ENCODE measurements around the gene SNAP47. TPM values are rescaled to one million over a fixed set of nuclear protein-coding genes. Genes with fewer than 3 reads are reported as not detected.

The SNAP47 gene
- polyA plus RNA-seq, 1 of the 3 experiments (the other 2 are of a cell fraction) = 45.6 TPM

DNA sequence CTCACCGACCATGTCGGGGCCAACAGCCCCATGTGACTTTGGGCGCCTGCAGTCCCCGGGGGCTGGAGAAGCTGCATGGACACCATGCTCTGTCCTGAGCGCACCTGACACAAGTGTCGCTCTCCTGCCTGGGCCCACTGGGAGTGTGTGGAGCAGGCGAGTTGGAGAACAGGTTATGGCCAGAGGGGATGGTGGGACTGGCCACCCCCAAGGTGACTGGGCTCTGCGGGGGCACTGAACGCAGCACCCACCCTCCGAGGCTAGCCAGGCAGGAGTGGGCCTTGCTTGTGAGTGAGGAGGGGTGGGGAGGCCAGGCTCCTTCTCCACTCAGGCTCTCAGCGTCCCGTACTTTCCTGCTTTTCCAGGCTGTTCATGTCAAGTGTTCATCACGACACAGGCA lies 35.6 kb downstream of the SNAP47 start:
- Histone ChIP-seq H3K9ac (no peak overlapping the region), H3K36me3 (replicated peaks in 1 of 2; ENCODE audit: control insufficient read depth in 1 of 2, insufficient read depth in 2 of 2, low read length in 1 of 2) (peaks cover 4 to 53% of the 10 kb centered on the region in 2 experiments), H3F3A (replicated peaks; ENCODE audit: insufficient read depth) (peaks cover 2% of the 10 kb centered on the region), H3K4me2 (no peak overlapping the region), H3K79me2 (ENCODE audit: insufficient read depth) (no peaks in the 10 kb centered on the region), H3K9me2 (no peaks in the 10 kb centered on the region), H2AFZ (ENCODE audit: low read depth) (no peak overlapping the region), H3K27me3 (ENCODE audit: insufficient read depth) (no peaks in the 10 kb centered on the region), H3K4me1 (ENCODE audit: control insufficient read depth in 1 of 2, insufficient read depth in 2 of 2, low read depth in 1 of 2, low read length in 1 of 2) (peaks cover 0 to 6% of the 10 kb centered on the region in 2 experiments; a peak in 3 of 4 replicates), H3K4me3 (ENCODE audit: low read depth in 2 of 2, low read length in 1 of 2) (no peak overlapping the region), H4K20me1 (ENCODE audit: insufficient read depth) (no peaks in the 10 kb centered on the region), H3K27ac (ENCODE audit: low read depth in 2 of 2, low read length in 1 of 2) (no peak overlapping the region), H3K9me3 (no peaks in the 10 kb centered on the region)
- WGBS (ENCODE audit: low lambda C conversion rate) = 96% methylated on average over 9 of the region's 13 CpGs
- no peak for DNase-seq
- CTCF ChIA-PET = no interaction called here
- TF ChIP-seq, protein P1, sequence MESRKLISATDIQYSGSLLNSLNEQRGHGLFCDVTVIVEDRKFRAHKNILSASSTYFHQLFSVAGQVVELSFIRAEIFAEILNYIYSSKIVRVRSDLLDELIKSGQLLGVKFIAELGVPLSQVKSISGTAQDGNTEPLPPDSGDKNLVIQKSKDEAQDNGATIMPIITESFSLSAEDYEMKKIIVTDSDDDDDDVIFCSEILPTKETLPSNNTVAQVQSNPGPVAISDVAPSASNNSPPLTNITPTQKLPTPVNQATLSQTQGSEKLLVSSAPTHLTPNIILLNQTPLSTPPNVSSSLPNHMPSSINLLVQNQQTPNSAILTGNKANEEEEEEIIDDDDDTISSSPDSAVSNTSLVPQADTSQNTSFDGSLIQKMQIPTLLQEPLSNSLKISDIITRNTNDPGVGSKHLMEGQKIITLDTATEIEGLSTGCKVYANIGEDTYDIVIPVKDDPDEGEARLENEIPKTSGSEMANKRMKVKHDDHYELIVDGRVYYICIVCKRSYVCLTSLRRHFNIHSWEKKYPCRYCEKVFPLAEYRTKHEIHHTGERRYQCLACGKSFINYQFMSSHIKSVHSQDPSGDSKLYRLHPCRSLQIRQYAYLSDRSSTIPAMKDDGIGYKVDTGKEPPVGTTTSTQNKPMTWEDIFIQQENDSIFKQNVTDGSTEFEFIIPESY (IDR thresholded peaks at IDR 0.05; ENCODE audit: borderline replicate concordance, low read depth) = no peak
- TF ChIP-seq POLR2AphosphoS5 (IDR thresholded peaks at IDR 0.05; ENCODE audit: low read depth, low read length) (no peak), GABPA (IDR thresholded peaks at IDR 0.05; ENCODE audit: low read depth) (no peak), EZH2phosphoT487 (IDR thresholded peaks at IDR 0.05; ENCODE audit: borderline replicate concordance, low read depth) (no peak), RAD21 (IDR thresholded peaks at IDR 0.05; ENCODE audit: low read length) (no peak), SIN3A (IDR thresholded peaks at IDR 0.05; ENCODE audit: borderline replicate concordance, low read depth, low read length) (no peak)
- TF ChIP-seq, protein P2, sequence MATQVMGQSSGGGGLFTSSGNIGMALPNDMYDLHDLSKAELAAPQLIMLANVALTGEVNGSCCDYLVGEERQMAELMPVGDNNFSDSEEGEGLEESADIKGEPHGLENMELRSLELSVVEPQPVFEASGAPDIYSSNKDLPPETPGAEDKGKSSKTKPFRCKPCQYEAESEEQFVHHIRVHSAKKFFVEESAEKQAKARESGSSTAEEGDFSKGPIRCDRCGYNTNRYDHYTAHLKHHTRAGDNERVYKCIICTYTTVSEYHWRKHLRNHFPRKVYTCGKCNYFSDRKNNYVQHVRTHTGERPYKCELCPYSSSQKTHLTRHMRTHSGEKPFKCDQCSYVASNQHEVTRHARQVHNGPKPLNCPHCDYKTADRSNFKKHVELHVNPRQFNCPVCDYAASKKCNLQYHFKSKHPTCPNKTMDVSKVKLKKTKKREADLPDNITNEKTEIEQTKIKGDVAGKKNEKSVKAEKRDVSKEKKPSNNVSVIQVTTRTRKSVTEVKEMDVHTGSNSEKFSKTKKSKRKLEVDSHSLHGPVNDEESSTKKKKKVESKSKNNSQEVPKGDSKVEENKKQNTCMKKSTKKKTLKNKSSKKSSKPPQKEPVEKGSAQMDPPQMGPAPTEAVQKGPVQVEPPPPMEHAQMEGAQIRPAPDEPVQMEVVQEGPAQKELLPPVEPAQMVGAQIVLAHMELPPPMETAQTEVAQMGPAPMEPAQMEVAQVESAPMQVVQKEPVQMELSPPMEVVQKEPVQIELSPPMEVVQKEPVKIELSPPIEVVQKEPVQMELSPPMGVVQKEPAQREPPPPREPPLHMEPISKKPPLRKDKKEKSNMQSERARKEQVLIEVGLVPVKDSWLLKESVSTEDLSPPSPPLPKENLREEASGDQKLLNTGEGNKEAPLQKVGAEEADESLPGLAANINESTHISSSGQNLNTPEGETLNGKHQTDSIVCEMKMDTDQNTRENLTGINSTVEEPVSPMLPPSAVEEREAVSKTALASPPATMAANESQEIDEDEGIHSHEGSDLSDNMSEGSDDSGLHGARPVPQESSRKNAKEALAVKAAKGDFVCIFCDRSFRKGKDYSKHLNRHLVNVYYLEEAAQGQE (IDR thresholded peaks at IDR 0.05; ENCODE audit: low read depth, low read length) = no peak
- TF ChIP-seq, protein P3, sequence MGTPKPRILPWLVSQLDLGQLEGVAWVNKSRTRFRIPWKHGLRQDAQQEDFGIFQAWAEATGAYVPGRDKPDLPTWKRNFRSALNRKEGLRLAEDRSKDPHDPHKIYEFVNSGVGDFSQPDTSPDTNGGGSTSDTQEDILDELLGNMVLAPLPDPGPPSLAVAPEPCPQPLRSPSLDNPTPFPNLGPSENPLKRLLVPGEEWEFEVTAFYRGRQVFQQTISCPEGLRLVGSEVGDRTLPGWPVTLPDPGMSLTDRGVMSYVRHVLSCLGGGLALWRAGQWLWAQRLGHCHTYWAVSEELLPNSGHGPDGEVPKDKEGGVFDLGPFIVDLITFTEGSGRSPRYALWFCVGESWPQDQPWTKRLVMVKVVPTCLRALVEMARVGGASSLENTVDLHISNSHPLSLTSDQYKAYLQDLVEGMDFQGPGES (IDR thresholded peaks at IDR 0.05; ENCODE audit: low read depth, low read length) = no peak
- TF ChIP-seq, protein P4, sequence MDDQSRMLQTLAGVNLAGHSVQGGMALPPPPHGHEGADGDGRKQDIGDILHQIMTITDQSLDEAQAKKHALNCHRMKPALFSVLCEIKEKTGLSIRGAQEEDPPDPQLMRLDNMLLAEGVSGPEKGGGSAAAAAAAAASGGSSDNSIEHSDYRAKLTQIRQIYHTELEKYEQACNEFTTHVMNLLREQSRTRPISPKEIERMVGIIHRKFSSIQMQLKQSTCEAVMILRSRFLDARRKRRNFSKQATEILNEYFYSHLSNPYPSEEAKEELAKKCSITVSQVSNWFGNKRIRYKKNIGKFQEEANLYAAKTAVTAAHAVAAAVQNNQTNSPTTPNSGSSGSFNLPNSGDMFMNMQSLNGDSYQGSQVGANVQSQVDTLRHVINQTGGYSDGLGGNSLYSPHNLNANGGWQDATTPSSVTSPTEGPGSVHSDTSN (IDR thresholded peaks at IDR 0.05) = no peak
- POLR2A ChIA-PET = no interaction called here
